ENCODE results near the gene PQBP1.
"Not testable (repeated sequence)": the region's sequence is repeated elsewhere in the genome, so short reads cannot be mapped to it uniquely, and the experiment has no call there.

The PQBP1 gene, protein sequence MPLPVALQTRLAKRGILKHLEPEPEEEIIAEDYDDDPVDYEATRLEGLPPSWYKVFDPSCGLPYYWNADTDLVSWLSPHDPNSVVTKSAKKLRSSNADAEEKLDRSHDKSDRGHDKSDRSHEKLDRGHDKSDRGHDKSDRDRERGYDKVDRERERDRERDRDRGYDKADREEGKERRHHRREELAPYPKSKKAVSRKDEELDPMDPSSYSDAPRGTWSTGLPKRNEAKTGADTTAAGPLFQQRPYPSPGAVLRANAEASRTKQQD

DNA sequence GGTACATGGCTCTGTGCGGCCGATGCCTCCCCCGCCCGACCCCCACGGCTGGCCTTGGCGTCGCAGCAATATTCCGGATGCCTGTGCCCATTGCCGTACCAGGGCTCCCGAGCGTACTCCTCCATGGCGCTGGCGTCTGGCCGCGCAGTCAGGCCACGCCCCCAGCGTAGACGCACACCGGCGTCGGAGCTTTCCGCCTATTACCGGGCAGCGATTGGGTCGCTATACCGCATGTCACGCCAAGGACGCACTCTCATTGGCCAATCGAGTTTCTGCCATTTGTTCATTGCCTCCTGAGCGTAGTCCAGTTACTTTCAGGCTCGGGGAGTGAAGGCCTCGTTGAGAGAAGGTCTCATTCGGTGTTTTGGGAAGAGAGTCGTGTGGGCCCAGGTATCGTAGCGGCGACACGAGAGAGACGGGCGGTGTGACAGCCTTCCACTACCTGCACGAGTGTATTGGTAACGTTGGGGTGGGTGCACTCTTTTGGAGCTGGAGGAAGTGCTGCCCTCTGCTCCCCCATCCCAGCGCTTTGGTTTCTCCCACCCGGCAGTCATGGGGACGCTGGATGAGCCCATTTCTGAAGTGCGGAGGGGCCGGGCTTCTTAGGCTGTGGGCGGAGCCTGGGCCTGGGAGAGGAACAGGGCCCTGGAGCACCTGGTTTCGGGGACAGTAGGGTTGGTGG, at the start of gene PQBP1, which contains the start of gene TIMM17B:
Gene PQBP1 (plus strand): TSS at position 306 of the 682 bp plus-strand sequence. CDS start 580 bp downstream, outside the sequence.
Gene TIMM17B (minus strand): TSS at position 144 of the 682 bp plus-strand sequence. CDS start 19 bp downstream, at position 125.
- in situ Hi-C loops (cut with HindIII; ENCODE audit: low pct_ligation_motif_present, low sequenced_read_pairs), result no loop called here
- H3K27ac ChIP-seq, result peak within 1 kb of the TSS; percentile 87
- H3K27me3 ChIP-seq (replicated peaks), result no peaks in the 10 kb centered on the region
- H3K4me3 ChIP-seq (ENCODE audit: low read depth, low read length), result peak within 1 kb of the TSS; percentile 77
- DNase-seq, result peak; percentile 93
- H3K36me3 ChIP-seq (replicated peaks), result peaks cover 7% of the 10 kb centered on the region
- TF ChIP-seq, protein P1, sequence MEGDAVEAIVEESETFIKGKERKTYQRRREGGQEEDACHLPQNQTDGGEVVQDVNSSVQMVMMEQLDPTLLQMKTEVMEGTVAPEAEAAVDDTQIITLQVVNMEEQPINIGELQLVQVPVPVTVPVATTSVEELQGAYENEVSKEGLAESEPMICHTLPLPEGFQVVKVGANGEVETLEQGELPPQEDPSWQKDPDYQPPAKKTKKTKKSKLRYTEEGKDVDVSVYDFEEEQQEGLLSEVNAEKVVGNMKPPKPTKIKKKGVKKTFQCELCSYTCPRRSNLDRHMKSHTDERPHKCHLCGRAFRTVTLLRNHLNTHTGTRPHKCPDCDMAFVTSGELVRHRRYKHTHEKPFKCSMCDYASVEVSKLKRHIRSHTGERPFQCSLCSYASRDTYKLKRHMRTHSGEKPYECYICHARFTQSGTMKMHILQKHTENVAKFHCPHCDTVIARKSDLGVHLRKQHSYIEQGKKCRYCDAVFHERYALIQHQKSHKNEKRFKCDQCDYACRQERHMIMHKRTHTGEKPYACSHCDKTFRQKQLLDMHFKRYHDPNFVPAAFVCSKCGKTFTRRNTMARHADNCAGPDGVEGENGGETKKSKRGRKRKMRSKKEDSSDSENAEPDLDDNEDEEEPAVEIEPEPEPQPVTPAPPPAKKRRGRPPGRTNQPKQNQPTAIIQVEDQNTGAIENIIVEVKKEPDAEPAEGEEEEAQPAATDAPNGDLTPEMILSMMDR (IDR thresholded peaks at IDR 0.05; ENCODE audit: low read depth, low read length, missing control alignments), result no peak

DNA sequence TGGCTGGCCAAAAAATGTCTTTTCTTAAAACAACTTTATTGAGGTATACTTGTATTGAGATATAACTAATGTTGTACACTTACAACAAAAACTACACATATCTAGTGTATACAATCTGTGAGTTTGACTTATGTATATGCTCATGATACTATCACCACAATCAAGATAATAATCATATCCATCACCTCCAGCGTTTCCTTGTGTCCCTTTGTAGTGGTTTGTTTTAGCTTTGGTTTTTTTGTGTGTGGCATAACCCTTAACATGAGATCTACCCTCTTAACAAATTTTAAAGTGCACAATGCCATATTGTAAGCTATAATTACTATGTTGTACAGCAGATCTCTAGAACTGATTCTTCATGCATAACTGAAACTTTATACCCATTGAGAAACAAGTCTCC, 48.9 kb upstream of the PQBP1 start:
- Histone ChIP-seq H3K27ac (no peak overlapping the region), H3K4me3 (ENCODE audit: low read depth, low read length) (no peak overlapping the region), H3K27me3 (replicated peaks) (no peaks in the 10 kb centered on the region), H3K36me3 (replicated peaks) (no peaks in the 10 kb centered on the region)
- in situ Hi-C loops (cut with HindIII; ENCODE audit: low pct_ligation_motif_present, low sequenced_read_pairs), result no loop called here
- TF ChIP-seq, protein P1 (IDR thresholded peaks at IDR 0.05; ENCODE audit: low read depth, low read length, missing control alignments), result no peak
- no peak for DNase-seq

DNA sequence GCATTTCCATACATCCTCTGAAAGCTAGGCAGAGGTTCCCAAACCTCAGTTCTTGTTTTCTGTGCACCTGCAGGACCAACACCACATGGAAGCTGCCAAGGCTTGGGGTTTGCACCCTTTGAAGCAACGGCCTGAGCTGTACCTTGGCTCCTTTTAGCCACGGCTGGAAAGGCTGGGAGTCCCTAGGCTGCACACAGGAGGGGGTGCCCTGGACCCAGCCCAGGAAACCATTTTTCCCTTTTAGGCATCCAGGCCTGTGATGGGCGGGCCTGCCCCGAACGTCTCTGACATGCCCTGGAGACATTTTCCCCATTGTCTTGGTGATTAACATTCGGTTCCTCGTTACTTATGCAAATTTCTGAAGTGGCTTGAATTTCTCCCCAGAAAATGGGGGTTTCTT, 44.9 kb upstream of the PQBP1 start:
- no peaks in the 10 kb centered on the region for H3K36me3 ChIP-seq (replicated peaks)
- no peaks in the 10 kb centered on the region for H3K27me3 ChIP-seq (replicated peaks)
- H3K27ac ChIP-seq, result no peak overlapping the region
- no peak for DNase-seq
- in situ Hi-C loops (cut with HindIII; ENCODE audit: low pct_ligation_motif_present, low sequenced_read_pairs), result no loop called here
- H3K4me3 ChIP-seq (ENCODE audit: low read depth, low read length), result no peak overlapping the region
- TF ChIP-seq, protein P1 (IDR thresholded peaks at IDR 0.05; ENCODE audit: low read depth, low read length, missing control alignments), result no peak

DNA sequence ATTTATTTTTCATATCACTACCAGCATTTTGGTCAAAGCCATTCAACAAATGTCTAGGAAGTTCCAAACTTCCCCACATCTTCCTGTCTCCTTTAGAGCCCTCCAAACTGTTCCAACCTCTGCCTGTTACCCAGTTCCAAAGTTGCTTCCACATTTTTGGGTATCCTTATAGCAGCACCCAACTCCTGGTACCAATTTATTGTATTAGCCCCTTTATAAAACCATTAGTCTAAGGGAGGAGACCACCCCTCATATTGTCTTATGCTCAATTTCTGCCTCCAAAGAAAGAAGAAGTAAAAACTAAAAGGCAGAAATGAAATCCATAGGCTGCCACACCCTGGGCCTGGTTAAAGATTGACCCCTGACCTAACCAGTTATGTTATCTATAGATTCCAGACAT, 44.2 kb upstream of the PQBP1 start:
- in situ Hi-C loops (cut with HindIII; ENCODE audit: low pct_ligation_motif_present, low sequenced_read_pairs); DNase-seq; H3K27ac ChIP-seq; H3K27me3 ChIP-seq (replicated peaks); H3K36me3 ChIP-seq (replicated peaks); H3K4me3 ChIP-seq (ENCODE audit: low read depth, low read length): not testable (repeated sequence)

DNA sequence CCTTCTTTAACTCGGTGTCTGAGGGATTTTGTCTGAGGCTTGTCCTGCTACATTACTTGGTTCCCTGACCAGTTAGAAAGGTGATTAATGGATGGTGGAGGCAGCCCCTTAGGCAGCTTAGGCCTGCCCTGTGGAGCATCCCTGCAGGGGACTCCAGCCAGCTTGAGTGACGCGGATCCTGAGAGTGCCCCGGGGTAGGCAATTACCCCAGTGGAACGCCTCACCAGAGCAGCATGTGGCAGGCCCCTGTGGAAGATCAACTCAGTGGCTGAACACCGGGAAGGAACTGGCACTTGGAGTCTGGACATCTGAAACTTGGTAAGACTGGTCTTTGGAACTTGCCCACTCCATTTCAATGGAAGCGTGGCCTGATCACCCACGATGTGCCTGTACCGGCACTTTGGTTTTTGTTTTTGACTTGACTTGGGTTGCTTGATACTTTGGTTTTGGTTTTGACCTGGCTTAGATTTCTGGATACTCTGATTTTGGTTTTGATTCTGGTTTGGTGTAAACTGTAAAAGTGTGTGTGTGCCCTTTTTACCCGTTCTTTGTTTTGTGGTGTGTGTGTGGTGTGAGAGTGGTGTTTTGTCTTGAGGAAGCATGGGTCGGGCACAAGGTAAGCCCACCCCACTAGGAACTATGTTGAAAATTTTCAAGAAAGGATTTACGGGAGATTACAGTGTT, 43.5 kb upstream of the PQBP1 start:
- in situ Hi-C loops (cut with HindIII; ENCODE audit: low pct_ligation_motif_present, low sequenced_read_pairs), result not testable (repeated sequence)

DNA sequence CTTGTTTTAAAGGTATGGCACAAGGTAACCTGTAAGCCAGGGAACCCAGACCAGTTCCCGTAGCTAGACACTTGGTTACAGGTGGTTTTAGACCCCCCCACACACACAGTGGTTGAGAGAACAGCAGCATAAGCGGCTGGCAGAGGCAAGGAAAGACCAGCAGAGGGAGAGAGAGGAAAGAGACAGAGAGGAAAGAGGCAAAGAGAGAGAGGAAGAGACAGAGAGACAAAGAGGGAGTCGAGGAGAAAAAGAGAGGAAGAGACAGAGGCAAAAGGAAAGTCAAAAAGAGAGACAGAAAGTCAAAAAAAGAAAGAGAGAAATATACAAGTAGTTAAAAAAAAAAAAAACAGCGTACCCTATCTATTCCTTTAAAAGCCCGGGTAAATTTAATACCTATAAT, 42.8 kb upstream of the PQBP1 start:
- DNase-seq, result no peak
- in situ Hi-C loops (cut with HindIII; ENCODE audit: low pct_ligation_motif_present, low sequenced_read_pairs), result no loop called here
- no peak overlapping the region for H3K4me3 ChIP-seq (ENCODE audit: low read depth, low read length)
- H3K27ac ChIP-seq, result no peak overlapping the region
- no peaks in the 10 kb centered on the region for H3K36me3 ChIP-seq (replicated peaks)
- TF ChIP-seq, protein P1 (IDR thresholded peaks at IDR 0.05; ENCODE audit: low read depth, low read length, missing control alignments), result peak; percentile 56
- H3K27me3 ChIP-seq (replicated peaks), result no peaks in the 10 kb centered on the region

More for the DNA sequence above, 43.5 kb upstream of the PQBP1 start:
- DNase-seq; H3K27me3 ChIP-seq (replicated peaks); H3K4me3 ChIP-seq (ENCODE audit: low read depth, low read length); H3K27ac ChIP-seq; H3K36me3 ChIP-seq (replicated peaks): not testable (repeated sequence)

Data from brain microvascular endothelial cell (primary cell).